ENCODE data around the gene IGFBPL1.
A peak's percentile ranks its signal among the peaks of the same experiment; 100 is the strongest.

- TF ChIP-seq CTCF (IDR thresholded peaks at IDR 0.05) = peak; percentile 79
- no peak for TF ChIP-seq ZFX (IDR thresholded peaks at IDR 0.05; ENCODE audit: borderline replicate concordance)
Measured at GRCh38 chr9:38432922-38433510, 8.8 kb upstream of the IGFBPL1 start.
